GM19351 (cell line): ENCODE data around the gene LNX2.

Source experiments
- ATAC-seq: cut with Tn5 transposase; IDR thresholded peaks from one replicate; pipeline ENCODE4 v1.9.1; 2021; ENCODE audit warnings: mild to moderate bottlenecking, moderate library complexity; ENCODE audit not compliant: unreplicated experiment

Gene LNX2

GRCh38 chr13:27570906-27571305 is 49.4 kb downstream of the LNX2 start:
- ATAC-seq, result no peak

DNA sequence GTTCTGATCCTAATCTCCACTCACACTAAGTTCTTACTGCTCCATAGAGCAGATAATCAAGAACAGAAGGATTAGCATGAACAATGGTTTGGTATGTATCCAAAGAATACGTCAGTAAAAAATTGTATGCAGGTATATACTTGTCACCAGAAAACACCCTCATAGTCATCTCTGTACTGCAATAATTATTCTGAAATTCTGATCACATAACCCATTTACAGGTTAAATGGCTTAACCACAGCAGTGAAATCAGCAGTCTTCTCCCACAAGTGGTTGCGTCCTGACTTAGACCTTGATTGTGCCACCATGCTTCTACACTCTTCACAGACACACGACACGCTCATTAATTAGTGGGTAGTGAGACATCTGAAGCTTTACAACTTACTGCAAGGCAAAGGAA is 50.9 kb downstream of the LNX2 start:
- no peak for ATAC-seq

DNA sequence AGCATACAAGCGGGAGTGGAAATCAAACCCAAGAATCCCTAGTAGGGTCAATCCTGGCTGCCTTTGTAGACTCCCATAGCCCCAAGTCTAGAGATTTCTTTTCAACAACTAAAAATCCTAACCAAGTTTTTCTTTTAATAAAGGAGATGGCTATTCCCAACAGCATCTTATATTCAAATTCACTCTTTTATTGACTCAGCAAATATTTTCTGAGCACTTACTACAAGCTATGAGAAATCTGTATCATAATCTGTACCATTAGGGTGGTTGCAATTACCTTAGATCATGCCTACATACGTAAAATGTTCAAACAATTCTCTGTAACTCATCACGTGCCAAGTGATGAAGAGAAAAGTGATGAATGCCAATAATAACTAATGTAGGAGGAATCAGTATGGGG is 54.5 kb downstream of the LNX2 start:
- ATAC-seq, result no peak

DNA sequence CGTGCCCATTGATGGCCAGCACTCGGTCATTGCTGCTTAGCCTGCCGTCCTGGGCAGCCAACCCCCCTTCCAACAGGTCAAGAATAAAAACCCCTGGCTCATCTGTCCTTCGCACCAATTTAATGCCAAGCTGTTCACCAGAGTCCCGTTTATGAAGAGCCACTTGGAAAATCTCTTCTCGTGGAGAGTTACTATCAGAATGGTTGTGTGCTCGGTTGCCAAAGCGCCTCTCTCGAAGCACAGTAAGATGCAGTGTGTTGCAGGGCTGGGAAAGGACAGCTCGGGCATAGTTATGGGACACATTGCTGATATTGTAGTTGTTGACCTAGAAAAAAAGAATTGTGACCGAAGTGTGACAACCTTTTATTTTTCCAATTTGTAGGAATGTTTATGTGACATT is 57.9 kb downstream of the LNX2 start:
- ATAC-seq, result no peak

- no peak for ATAC-seq
These were observed 60.6 kb downstream of the LNX2 start for GRCh38 chr13:27559719-27560118.

- no peak for ATAC-seq
These were observed 64.2 kb downstream of the LNX2 start for GRCh38 chr13:27556109-27556508.

DNA sequence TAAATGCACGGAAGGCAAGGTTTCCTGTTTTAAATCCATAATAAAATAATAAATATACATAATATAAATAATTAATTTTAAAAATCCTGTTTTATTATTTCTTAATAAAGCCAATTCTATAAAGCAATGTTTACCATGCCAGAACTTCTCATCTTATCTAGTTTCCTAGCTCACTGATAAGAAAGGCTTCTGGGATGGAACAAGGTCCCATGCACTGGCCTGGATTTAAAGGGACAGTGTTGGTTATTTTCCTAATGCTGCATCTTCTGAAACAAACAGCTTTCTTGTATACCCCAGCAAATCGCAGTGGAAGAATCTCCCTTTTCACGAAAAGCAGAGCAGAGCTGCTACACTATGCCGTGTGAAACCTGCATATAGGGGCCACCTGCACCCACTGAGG is 68.8 kb downstream of the LNX2 start:
- ATAC-seq, result no peak

DNA sequence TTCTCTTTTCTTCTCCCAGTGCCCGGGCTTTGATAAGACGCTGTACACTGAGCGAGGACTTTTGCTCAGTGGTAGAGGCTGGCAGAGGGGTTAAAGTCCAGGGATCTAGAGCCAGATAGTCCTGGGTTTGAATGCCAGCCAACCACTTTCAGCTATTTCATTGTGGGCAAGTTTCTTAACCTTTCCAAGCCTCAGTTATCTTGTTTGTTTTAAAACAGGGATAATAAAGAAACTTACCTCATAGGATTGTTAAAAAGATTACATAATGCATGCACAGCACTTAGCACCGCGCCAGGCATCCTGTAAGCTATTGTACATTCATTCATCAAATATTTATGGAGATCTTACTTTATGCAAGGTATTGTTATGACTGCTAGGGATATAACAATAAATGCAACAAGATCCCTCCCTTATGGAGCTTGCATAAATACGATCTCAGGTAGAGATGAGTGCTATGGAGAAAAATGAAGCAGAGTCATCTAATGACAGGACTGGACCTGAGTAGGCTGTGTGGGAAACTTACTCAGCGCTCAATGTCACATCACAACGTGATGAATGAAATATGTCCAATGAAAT is 70.8 kb downstream of the LNX2 start:
- ATAC-seq, result no peak

- ATAC-seq, result no peak
These were observed 78.1 kb downstream of the LNX2 start for GRCh38 chr13:27542220-27542619.

- no peak for ATAC-seq
These were observed 78.9 kb downstream of the LNX2 start for GRCh38 chr13:27541386-27541785.

DNA sequence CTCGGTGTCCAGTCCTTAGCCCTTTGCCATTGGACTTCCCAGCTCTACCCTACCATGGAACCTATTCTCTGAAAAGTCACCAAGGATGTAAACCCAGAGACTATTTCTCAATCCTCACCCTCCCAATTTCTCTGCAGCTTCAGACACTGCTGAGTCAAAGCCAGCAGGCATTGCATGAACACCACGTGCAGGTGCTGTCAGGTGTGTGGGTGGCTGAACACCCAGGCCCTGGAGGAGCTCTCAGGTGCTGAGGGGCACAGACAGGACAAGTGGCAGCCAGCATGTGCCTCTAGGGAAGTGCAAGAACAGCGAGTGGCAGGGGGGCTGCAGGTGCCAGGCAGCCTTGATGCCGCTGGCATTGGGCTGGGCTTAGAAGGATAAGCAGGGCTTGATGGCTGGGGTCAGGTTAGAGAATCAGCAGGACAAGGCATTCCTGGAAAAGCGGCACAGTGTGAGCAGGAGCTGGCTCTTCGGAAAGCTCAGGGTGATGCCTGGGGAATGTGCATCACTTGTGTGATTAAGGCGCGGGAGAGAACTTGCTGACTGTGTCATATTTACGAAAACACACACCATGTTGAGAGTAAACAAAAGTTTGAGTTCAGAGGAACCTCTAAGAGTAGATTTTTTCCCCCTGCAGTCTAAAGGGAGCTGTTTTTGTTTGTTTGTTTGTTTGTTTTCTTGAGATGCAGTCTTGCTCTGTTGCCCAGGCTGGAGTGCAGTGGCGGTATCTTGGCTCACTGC is 83.8 kb downstream of the LNX2 start:
- ATAC-seq, result no peak

DNA sequence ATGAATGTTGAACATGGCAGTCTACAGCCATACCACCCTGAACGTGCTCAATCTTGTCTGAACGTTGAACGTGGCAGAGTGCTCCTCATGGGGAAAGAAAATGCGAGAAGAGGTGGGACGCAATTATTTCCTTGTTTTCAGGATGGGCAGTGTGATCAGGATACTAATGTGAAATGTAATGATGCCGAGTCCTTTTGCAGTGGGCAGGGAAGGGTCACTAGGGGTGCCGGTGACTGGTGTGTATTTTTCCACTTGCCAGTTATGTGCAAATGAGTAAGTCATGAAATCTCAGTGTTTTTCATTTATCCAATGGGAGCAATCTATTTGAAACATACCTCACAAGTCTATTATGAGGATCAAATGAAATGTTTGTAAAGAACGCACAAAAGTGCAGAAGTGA is 84.8 kb downstream of the LNX2 start:
- no peak for ATAC-seq

DNA sequence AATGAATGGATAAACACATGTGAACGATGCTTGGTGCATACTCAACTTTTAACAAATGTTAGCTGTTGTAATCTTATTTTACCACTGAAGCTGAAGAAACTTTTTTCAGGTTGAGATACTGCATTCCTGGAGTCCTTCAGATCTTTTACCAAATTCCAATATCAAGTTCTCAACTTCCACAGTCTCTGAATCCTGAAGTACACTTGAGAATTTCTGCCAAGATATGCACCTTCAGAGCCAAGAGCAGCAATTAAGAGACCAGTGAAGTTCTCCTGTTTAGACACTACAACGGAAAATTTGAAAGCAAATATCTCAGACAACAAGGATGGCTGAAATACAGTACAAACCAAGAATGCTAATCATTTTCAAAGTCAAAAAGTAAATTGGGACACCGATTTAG is 85.3 kb downstream of the LNX2 start:
- ATAC-seq, result no peak

DNA sequence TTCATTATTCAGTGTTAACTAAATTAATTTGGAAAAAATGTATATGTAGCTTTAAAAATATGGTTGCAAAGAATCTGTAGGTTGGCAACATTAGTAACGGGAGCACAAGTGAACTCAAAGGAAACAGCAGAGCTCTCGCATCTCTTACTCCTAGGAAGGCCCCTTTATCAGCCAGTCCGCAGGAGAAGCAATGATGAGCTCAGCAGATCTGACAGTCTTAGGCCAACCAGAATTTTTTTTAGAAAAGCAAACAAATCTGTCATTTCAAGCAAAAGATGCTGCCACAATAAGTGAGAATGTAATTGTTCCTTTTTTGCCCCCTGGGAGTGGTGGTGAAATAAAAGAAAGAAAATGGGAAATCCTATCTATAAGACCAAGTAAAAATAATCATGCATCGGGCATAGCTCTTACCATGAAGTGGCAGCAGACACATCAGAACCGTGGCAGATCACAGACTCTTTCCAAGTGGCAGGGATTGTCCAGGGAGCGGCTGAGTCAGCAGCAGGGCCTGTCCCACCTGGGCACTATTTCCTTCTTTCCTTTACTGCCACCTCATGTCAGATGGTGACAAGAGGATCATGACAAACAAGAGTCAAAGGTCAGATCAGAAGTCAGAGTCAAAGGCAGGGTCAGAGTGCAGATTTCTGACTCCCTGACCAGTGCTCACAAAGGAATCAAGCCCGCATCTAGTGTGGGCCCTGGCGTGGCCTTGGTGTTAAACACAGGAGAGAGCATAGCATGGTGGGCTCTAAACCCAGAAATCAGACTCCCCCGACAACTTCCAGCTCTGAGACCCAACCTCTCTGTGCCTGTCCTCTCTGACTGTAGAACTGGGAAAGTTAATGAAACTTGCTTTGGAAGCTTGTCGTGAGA is 86.0 kb downstream of the LNX2 start:
- no peak for ATAC-seq

DNA sequence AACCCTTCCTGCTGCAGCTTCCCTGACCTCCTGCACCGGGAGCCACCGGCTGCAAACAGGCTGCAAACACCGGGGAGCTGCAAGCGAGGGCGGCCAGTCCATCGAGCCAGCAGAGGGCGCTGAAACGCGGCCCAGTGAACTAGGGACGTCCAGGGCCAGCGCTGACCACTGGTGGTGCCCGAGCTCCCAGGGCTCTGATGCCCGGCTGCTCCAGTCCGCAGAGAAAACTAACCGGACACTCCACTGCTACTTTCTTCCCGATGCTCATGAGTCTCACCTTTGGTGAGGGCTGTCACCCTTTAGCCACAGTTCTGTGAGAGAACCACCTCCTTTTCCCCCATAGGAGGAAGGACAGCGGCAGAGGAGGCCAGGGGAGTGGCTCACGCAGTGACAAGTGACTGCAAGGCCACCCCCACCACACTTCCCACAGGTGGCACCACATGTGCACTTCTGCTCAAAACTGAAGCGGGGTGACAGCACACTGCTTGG is 87.1 kb downstream of the LNX2 start:
- no peak for ATAC-seq

DNA sequence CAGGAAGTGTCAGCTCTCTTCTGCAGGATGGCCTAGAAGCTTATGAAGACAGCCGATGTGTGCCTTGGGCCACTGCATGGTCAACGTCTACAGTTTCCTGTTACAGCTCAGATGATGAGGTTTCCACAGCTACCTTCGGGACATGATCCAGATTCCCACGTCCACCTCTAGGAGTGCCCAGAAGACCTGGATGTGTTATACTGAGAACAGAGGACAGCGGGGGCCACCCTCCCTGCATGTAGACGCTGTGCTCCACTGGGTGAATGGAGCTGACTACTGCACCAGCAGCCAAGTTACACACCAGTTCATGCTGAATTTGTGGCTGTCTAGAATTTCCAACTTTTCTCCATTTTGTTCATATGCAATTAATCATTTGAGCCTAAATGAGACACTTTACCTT is 91.4 kb downstream of the LNX2 start:
- no peak for ATAC-seq

DNA sequence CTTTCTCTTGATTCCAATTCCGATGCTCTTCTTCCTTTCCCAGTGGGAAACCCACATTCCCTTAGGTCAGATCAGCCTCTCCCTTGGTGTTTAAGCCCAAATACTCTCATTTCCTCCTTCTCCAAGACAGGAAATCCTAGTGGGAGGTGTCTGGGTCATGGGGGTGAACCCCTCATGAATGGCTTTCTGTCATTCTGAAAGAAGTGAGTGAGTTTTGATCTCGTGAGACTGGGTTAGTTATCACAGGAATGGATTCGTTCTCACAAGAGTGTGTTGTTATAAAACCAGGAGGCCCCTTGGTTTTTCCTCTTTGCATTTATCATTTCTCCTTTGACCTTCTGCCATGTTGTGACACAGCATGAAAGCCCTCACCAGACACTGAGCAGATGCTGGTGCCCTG is 93.8 kb downstream of the LNX2 start:
- no peak for ATAC-seq

DNA sequence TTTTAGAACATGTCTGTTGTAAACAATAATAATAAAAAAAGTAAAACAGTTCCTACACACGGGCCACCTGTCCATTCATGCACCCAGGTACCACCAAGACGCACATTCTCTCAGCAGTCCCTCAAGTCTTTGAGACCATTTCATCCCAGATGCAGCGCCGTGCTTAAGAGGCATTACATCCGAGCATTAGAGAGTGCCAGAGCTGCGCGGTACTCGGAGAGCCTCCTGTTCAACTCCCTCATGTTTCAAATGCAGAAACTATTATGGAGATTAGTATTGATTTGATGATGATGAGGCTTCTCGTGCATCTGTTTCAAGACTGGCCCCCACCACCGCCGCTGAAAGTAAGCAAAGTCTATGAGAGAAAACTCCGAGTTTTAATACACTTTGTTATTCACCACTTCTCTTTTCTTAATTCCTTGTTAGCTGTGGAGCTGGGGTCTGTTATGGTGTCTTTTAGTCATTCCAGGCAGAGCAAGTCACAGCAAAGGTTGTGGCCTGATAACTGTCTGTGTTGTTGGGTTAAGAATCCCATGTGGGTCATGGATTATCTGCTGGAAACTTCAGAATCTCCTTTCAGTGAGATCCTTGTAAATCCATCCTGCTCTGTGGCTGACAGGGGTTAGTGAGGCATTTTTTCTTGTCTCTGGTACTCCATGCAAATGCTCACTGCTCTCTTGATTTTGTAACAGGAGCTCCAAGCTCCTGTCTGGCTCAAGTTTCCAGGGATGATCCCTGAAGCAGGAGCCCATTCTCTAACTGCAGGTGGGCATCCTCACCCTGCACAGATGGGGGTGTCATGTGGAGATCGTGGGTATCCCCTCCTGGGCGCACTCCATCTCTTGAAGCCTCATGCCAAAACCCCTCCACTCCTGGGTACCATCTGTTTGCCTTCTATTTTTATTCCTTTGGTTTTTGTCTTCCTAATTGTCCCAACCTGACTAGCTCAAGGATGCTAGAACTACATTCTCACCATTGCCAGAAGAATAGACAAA is 95.1 kb downstream of the LNX2 start:
- ATAC-seq, result no peak

DNA sequence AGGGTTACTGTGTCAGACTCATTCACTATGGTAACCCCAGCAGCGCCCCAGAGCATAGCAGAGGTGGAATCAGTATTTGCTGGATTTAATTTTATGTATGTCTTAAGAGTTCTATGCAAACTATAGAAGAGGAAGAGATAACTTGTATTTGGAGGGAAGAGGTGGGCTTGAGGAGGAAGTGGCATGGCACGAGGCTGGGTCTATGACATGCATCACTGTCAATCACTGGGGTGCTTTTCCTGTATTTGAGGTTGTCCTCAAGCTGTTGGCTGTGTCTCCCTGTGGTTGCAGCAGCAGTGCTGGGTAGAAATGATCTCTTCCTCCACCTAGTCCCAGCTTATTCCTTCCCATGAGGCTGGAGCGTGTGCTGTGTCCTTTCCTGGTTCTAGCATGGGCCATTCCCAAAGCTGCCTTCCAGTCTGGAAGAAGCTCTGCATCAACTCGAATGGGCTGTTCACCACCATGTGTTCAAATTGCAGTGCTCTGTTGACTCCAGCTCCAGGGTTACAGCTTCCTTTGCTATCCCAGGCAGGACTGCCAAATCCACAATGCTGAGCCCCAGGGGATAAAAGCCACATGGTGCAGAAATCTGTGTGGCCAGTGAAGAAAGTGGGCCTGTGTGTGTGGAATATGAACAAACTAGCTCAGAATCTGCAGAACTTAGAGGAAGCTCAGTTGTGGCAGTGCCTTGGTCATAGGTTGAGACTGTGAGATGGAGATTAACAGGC is 96.8 kb downstream of the LNX2 start:
- no peak for ATAC-seq

DNA sequence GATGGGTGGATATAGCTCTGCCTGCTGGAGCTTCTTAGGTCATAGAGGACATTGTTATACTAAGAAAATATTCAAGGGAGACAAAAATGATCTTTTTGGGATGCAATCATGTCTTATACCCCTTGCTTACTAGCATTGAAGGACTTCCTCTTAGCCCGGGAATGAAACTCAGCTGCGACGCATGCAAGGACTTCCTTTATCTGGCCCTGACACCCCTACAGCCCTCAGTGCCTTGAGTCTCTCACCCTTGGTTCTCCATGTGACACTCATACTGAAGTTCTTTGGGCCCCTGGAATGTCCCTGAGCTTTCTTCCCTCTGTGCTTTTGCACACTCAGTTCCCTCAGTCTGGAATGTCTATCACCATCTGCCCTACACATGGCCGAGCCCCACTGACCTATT is 97.5 kb downstream of the LNX2 start:
- no peak for ATAC-seq
